GM20000 (cell line): ENCODE results near the gene UBQLN4.

Experiments
- DNase-seq: peaks from one replicate; pipeline ENCODE4 v3.0.0; 2012; ENCODE audit warnings: low spot score
- TF ChIP-seq, protein P1 (sequence below): IDR thresholded peaks from 2 replicates; pipeline ENCODE4 v1.5.1; 2012; ENCODE audit warnings: mild to moderate bottlenecking, control low read depth; ENCODE audit errors: extremely low read depth, missing control alignments

Gene UBQLN4

GRCh38 chr1:156060937-156061636 is 7.5 kb upstream of the UBQLN4 start, which contains the start of gene RAB25:
TSS of gene RAB25 (plus strand) at chr1:156061160. CDS start at chr1:156061401, 241 bp downstream.
- DNase-seq = no peak
- TF ChIP-seq, protein P1, sequence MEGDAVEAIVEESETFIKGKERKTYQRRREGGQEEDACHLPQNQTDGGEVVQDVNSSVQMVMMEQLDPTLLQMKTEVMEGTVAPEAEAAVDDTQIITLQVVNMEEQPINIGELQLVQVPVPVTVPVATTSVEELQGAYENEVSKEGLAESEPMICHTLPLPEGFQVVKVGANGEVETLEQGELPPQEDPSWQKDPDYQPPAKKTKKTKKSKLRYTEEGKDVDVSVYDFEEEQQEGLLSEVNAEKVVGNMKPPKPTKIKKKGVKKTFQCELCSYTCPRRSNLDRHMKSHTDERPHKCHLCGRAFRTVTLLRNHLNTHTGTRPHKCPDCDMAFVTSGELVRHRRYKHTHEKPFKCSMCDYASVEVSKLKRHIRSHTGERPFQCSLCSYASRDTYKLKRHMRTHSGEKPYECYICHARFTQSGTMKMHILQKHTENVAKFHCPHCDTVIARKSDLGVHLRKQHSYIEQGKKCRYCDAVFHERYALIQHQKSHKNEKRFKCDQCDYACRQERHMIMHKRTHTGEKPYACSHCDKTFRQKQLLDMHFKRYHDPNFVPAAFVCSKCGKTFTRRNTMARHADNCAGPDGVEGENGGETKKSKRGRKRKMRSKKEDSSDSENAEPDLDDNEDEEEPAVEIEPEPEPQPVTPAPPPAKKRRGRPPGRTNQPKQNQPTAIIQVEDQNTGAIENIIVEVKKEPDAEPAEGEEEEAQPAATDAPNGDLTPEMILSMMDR = no peak

GRCh38 chr1:156056326-156056849 is 2.8 kb upstream of the UBQLN4 start:
- DNase-seq = no peak
- TF ChIP-seq, protein P1 = no peak

GRCh38 chr1:156055281-156056048 is 1.9 kb upstream of the UBQLN4 start:
- TF ChIP-seq, protein P1 = no peak
- no peak for DNase-seq

GRCh38 chr1:156054500-156055280 is 1.1 kb upstream of the UBQLN4 start, which contains the start of gene LAMTOR2:
TSS of gene LAMTOR2 (plus strand) at chr1:156054782. CDS start at chr1:156054890, 108 bp downstream.
- DNase-seq = peak; percentile 95
- TF ChIP-seq, protein P1 = no peak

DNA sequence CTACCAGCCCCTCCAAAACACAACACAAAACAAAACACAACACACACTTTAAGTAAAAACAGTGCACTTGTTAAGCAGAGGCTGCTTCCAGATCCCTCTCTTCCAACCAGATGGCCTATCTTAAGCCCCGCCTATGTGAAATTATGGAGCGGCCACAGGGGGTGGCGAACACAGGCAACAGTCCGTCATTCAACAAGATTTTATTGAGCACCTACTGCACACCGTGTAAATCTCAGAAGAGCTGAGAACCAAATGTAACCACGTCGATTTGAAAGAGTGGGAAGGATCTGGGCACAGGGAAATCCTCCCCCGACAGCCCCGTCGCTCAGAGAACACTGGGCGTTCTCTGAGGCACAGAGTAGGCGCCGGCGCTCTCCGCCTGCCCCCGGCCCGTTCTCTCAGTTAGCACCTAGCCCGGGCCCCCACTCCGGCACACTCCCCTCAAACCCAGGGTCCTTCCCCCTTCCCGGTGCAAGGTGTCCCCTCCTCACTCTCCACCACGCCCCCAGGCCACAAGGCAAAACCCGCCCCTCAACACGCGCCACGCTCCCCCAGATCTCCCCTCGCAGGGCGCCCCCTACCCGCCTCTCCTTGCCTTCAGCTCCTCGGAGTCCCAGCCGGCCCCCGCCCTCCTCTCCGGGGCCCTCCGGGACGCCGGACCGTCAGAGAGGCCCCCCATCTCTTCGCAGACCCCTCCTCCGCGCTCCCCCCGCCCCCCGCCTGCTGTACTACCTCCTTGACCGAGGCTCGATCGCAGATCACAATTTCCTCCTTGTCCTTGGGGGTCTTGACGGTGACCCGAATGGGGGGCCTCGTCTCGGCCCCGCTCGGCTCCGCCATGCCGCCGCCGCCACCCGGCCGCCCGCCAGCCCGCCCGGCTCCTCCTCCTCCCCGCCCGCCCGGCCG is 483 bp downstream of the UBQLN4 start:
- TF ChIP-seq, protein P1 = peak; percentile 39
- DNase-seq = peak; percentile 84

DNA sequence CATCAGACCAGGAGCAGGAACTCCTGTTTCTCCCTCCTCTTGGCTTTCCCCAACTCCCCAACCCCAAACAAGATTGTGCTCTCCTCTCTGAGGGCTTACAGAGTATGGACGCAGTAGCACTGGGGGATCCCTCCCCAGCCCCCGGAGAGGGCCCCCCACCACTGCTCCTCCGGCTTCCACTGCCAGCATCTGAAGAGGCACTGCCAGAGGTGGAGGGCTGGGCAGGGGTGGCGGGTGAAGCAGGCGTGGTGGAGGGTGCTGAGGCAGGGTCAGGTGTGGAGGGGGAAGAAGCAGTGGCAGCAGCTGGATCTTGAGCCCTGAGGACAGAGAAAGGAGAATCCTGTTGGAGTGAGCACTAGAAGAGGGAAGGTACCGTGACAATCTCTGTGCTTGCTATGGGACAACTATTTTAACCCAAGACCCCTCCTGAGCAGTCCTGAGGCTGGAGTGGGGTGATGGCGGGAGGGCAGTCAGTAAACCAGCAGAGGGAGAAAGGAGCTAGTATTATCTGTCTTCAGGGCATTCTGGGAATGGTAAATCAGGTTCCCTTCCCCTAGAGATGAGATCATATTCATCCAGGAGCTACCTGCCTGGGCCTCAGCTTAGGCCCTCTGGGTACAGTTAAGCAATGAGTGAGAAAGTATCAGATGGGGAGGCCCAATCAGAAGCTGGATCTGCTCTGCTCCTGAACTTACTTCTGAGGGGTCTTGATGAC is 2.4 kb downstream of the UBQLN4 start:
- TF ChIP-seq, protein P1 = no peak
- no peak for DNase-seq
